ENCODE measurements around the gene KDM4C. TPM values are rescaled to one million over a fixed set of nuclear protein-coding genes. Genes with fewer than 3 reads are reported as not detected.

The KDM4C gene
- total RNA-seq, 1 donor from 2014 or later, result 39.8 TPM

DNA sequence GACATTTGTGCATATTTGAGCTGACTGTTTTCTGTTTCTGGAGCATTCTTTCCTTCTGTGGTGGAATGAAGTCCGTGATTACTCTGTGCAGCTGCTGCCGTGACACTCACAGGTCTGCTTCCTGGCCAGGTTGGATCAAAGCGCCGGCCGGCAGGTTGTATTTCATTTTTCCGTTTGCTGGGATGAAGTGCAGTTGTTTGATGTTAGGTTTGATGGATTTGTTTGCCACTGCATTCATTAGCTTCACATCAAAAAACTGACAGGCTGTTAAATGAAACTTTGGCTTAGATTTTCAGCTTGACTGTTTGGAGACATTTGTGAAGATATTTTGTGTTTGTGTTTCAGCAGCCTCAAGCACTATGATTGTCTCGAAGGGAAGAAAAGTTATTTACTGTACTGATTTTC lies 140.1 kb downstream of the KDM4C start:
- DNase-seq (no peak), ATAC-seq (no peak)
- Histone ChIP-seq H3K4me1 (no peaks in the 10 kb centered on the region), H3K27ac (no peak overlapping the region), H3K4me3 (no peak overlapping the region), H3K9me3 (no peaks in the 10 kb centered on the region), H3K36me3 (peaks cover 18% of the 10 kb centered on the region), H3K27me3 (ENCODE audit: low read depth) (no peaks in the 10 kb centered on the region)
- TF ChIP-seq, protein P1, sequence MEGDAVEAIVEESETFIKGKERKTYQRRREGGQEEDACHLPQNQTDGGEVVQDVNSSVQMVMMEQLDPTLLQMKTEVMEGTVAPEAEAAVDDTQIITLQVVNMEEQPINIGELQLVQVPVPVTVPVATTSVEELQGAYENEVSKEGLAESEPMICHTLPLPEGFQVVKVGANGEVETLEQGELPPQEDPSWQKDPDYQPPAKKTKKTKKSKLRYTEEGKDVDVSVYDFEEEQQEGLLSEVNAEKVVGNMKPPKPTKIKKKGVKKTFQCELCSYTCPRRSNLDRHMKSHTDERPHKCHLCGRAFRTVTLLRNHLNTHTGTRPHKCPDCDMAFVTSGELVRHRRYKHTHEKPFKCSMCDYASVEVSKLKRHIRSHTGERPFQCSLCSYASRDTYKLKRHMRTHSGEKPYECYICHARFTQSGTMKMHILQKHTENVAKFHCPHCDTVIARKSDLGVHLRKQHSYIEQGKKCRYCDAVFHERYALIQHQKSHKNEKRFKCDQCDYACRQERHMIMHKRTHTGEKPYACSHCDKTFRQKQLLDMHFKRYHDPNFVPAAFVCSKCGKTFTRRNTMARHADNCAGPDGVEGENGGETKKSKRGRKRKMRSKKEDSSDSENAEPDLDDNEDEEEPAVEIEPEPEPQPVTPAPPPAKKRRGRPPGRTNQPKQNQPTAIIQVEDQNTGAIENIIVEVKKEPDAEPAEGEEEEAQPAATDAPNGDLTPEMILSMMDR (IDR thresholded peaks at IDR 0.05), result no peak
- intact Hi-C loops (cut with DNase I), result no loop called here

DNA sequence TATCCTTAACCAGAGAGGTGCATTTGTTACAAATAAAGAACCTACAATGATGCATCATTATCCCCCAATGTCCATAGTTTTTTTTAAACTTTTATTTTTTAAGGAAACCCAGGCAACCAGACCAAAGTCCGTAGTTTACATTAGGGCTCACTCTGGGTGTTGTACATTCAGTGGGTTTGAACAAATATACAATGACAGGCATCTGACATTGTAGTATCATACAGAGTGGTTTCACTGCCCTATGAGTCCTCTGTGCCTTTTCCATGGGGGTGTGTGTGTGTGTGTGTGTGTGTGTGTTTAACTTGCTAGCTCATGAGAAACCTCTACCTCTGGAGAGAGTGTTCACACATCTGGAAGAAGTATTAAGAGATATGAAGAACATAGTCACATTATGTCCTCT lies 141.5 kb downstream of the KDM4C start:
- Histone ChIP-seq H3K36me3 (peaks cover 5% of the 10 kb centered on the region), H3K9me3 (no peaks in the 10 kb centered on the region), H3K27me3 (ENCODE audit: low read depth) (no peaks in the 10 kb centered on the region), H3K4me3 (no peak overlapping the region), H3K27ac (no peak overlapping the region), H3K4me1 (no peaks in the 10 kb centered on the region)
- intact Hi-C loops (cut with DNase I), result no loop called here
- DNase-seq (no peak), ATAC-seq (no peak)
- TF ChIP-seq, protein P1 (IDR thresholded peaks at IDR 0.05), result no peak

DNA sequence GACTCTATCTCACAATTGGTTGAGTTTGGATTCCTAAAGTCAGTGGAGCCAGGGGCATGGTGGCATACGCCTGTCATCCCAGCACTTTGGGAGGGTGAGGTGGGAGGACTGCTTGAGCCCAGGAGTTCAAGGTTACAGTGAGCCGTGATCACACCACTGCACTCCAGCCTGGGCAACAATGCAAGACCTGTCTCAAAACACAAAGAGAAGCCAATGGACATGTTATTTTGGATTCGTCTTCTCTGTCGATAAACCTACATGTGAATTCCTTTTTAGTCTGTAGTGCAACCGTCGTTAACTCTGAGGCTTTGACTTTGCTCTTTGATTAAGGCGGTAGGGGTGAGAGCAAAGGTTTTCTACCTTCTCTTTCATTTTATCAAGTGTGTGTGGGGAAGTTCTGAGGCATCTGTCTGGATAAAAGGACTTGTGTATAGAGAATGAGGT lies 142.7 kb downstream of the KDM4C start:
- no peak for ATAC-seq
- H3K9me3 ChIP-seq, result no peaks in the 10 kb centered on the region
- H3K4me3 ChIP-seq, result no peak overlapping the region

DNA sequence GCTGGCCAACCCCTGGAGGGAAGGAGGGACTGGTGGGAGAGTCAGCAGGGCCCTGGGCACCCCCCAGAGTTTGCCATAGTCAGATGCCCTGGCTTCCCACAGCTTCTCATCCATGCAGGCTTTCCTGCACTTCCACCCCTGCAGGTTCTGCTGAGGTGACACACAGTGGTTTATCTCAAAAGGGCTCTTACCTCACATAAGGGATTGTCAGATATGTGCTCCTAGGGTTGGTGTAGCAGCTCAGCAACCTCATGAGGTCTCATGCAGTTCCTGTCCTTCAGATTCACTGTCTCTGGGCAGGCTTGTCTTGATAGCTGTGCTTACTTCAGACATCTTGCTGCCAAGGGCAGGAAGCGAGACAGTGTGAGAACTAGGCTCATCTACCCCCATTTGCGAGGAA lies 143.4 kb downstream of the KDM4C start:
- H3K9me3 ChIP-seq, result no peaks in the 10 kb centered on the region
- H3K27ac ChIP-seq, result no peak overlapping the region
- TF ChIP-seq, protein P1 (IDR thresholded peaks at IDR 0.05), result no peak
- peaks cover 3% of the 10 kb centered on the region for H3K36me3 ChIP-seq
- DNase-seq, result no peak
- no peaks in the 10 kb centered on the region for H3K27me3 ChIP-seq (ENCODE audit: low read depth)
- no peaks in the 10 kb centered on the region for H3K4me1 ChIP-seq
- no peak for ATAC-seq
- no peak overlapping the region for H3K4me3 ChIP-seq
- intact Hi-C loops (cut with DNase I), result no loop called here

More for the DNA sequence above, 142.7 kb downstream of the KDM4C start:
- Histone ChIP-seq H3K4me1 (no peaks in the 10 kb centered on the region), H3K36me3 (peaks cover 3% of the 10 kb centered on the region), H3K27ac (no peak overlapping the region), H3K27me3 (ENCODE audit: low read depth) (no peaks in the 10 kb centered on the region)
- no peak for DNase-seq
- TF ChIP-seq, protein P1 (IDR thresholded peaks at IDR 0.05), result no peak
- intact Hi-C loops (cut with DNase I), result no loop called here

DNA sequence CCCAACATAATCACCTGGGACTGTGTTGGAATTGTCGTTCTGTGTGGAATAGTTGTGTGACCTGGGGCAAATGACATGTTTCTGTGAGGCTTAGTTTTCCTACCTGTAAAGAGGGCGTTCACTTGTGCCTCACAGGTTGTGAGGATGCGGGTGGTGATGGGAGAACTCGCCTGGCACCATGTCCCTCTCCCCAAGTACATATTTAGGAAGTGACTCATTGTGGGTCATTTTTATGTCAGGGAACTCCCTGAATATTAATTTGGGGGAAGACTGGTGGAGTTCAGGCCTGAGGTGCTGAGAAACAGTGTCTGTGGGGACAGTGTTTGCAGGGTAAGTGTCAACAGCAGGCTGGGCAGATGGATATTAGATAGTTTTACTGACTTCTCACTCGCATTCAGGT lies 144.7 kb downstream of the KDM4C start:
- TF ChIP-seq, protein P1 (IDR thresholded peaks at IDR 0.05), result no peak
- H3K9me3 ChIP-seq, result no peaks in the 10 kb centered on the region
- H3K4me1 ChIP-seq, result no peaks in the 10 kb centered on the region
- no peak overlapping the region for H3K4me3 ChIP-seq
- intact Hi-C loops (cut with DNase I), result no loop called here
- DNase-seq (no peak), ATAC-seq (no peak)
- peaks cover 3% of the 10 kb centered on the region for H3K36me3 ChIP-seq
- no peak overlapping the region for H3K27ac ChIP-seq
- no peaks in the 10 kb centered on the region for H3K27me3 ChIP-seq (ENCODE audit: low read depth)

DNA sequence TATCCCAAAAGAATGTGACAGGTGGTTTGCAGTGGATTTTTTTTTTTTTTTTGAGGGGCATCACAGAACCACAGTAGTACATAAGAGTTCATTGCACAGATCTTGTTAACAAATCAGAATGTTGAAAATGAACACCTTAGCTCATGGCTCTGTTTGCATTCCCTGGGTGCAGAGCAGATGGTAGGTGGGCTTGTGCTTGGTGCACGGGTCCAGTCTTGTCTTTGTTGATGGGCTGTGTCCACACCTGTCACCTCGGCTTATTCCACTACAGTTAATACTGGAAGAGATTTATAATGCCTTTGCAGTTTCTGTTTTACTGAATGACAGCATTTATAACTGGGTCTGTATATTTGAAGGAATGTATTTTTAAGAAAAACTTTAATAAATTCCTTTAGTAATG lies 146.6 kb downstream of the KDM4C start:
- no peak overlapping the region for H3K4me3 ChIP-seq
- H3K9me3 ChIP-seq, result no peaks in the 10 kb centered on the region
- intact Hi-C loops (cut with DNase I), result no loop called here
- H3K4me1 ChIP-seq, result no peaks in the 10 kb centered on the region
- H3K36me3 ChIP-seq, result peaks cover 3% of the 10 kb centered on the region
- no peaks in the 10 kb centered on the region for H3K27me3 ChIP-seq (ENCODE audit: low read depth)
- no peak for DNase-seq
- TF ChIP-seq, protein P1 (IDR thresholded peaks at IDR 0.05), result no peak
- no peak overlapping the region for H3K27ac ChIP-seq
- ATAC-seq, result no peak
